Stimulated activated CD4-positive, alpha-beta T cell treated with anti-CD3 and anti-CD28 coated beads, Interleukin-1b, Interleukin-23, amount 100 ng/mL, for 4 hours (primary cell): ENCODE results near the gene LGALS14.
"Not testable (repeated sequence)": the region's sequence is repeated elsewhere in the genome, so short reads cannot be mapped to it uniquely, and the experiment has no call there.

ENCODE experiments used
- DNase-seq, 2 donors: peaks; one replicate each; pipeline ENCODE4 v3.0.0-alpha.2; 2020; ENCODE audit warnings: low read depth in 2 of 2

LGALS14 gene

GRCh38 chr19:39695759-39696158 is 8.5 kb upstream of the LGALS14 start:
- DNase-seq, result no peak

DNA sequence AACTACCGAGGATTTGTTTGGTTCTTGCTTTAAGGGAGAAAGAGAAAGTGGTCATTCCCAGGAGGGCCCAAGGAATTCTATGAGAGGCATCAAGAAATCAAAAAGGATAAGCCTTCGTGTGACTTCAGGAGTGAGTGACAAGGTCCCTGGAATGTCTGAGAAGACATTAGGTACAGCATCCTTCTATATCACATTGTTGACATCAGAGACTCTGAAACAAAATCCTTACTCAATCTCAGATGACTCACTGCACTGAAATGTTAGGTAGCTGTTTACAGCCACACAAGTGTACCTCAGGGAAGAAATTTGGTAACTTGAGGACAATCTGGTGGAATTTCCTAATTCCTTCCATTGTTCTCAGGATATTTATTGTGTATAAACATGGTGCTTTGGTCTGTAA is 7.9 kb upstream of the LGALS14 start:
- no peak for DNase-seq

DNA sequence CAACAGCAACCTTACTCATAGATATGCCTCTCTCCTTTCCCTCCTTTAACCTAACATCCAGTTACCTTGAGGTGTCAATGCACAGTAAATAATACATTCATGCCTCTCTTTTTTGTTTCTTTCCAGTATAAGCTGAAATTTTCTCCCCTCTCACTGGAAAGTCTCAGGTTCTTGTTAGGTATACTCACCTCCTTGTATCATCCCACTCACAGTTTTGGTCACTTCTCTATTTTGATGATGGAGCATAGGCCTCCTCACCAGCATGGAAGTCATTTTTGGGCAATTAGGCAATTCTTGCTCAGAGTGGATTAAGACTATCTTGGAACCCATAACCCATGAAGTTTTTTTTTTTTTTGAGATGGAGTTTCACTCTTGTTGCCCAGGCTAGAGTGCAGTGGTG is 5.7 kb upstream of the LGALS14 start:
- no peak for DNase-seq

GRCh38 chr19:39701291-39701690 is 3.0 kb upstream of the LGALS14 start:
- DNase-seq, result no peak

DNA sequence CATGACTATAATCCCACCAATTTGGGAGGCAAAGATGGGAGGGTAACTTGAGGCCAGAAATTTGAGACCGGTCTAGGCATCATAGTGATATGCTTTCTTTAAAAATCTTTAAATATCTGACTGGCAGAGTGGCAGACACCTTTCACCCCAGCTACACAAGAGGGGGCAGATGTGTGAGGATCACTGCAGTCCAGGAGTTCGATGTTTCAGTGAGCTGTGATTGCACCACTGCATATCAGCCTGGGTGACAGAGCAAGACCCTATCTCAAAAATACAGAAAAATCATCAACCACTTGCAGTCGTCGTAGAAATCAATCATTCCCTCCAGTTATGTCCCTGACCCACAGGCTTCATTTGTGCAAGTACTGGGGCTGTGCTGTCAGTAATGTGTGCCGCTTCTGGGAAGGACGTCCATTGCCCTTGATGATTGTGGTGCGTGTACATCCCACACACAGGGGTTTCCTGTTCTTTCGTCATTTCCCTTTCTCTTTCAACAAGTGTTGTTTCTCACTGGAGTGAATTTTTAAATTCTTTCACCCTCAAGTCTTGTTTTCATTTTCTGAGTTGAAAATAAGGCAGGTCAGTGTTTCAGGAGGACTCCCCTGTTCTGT is 1.4 kb downstream of the LGALS14 start:
- DNase-seq, result peak in 1 of 2 donors; percentile 9

GRCh38 chr19:39708594-39708993 is 4.3 kb downstream of the LGALS14 start:
- no peak for DNase-seq

DNA sequence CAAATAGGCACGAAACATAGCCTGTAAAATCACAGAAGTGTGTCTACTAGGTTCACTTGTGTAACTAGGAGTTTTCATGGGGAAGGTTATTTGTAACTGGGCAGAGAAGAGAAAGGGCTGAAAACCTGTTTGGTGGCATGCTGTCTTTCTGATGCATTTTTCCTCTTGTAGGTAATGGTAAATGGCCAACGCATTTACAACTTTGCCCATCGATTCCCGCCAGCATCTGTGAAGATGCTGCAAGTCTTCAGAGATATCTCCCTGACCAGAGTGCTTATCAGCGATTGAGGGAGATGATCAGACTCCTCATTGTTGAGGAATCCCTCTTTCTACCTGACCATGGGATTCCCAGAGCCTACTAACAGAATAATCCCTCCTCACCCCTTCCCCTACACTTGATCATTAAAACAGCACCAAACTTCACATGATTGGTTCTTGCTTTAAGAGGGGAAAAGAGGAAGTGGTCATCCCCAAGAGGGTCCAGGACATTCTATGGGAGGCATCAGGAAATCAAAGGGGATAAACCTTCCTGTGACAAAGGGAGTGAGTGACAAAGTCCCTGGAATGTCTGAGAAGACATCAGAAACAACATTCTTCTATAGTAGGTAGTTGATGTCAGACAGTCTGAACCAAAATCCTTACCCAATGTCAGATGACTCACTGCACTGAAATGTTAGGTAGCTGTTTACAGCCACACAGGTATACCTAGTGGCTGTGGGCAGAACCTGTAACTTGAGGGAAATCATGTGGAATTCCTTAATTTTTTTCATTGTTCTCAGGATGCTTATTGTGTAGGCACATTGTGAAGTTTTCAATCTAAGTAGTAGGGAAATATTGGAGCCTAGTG is 5.0 kb downstream of the LGALS14 start:
- DNase-seq, result no peak

GRCh38 chr19:39710333-39710890 is 6.1 kb downstream of the LGALS14 start:
- no peak for DNase-seq

DNA sequence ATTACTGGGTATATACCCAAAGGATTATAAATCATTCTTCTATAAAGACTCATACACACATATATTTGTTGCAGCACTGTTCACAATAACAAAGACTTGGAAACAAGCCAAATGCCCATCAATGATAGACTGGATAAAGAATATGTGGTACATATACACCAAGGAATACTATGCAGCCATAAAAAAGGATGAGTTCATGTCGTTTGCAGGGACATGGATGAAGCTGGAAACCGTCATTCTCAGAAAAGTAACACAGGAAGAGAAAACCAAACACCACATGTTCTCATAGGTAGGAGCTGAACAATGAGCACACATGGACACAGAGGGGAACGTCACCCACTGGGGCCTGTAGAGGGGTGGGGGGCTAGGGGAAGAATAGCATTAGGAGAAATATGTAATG is 15.9 kb downstream of the LGALS14 start:
- not testable (repeated sequence) for DNase-seq

GRCh38 chr19:39725995-39726394 is 21.7 kb downstream of the LGALS14 start:
- no peak for DNase-seq

DNA sequence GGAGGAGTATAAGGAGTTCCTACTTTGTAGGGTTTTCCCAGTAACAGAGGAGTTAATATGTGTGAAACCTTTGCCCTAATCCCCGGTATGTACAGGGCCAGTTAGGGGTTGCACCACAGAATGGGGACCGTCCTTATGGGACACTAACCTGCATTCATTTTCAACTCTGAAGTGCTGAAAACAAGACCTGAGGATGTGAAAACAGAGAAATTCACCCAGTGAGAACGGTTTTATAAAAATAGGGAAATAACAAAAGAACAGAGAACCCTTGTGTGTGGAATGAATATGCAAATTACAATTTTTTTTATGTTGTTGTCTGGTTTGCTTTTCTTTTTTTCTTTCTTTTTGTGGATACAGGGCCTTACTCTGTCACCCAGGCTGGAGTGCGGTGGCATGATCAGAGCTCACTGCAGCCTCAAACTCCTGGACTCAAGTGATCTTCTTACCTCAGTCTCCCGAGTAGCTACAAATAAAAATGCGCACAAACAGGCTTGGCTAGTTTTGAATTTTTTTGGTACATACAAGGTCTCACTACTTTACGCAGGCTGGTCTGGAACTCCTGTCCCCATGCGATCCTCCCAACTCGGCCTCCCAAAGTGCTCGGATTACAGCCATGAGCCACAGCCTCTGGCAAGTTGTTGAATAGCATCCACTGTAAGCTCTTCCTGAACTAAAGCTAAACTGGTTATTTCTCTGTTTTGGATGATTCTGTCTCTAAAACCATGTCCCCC is 23.0 kb downstream of the LGALS14 start:
- DNase-seq, result no peak

DNA sequence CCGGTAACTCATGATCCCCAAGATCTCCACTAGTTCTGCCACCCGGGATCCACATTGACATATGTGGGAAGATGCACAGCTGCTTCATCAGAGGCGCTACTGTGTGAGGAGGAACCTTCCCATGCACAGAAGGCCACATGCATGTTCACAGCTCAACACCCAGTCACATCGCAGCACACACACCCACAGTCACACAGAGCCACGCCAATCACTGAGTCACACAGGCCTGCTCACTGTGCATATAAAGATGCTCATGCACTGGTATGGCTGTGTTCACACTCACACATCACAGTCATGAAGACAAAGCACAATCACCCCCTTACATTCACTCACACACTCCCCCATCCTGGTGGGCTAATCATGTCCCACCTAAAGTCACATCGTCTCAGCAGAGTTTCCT is 23.8 kb downstream of the LGALS14 start:
- DNase-seq, result no peak

GRCh38 chr19:39729594-39729993 is 25.3 kb downstream of the LGALS14 start:
- no peak for DNase-seq

DNA sequence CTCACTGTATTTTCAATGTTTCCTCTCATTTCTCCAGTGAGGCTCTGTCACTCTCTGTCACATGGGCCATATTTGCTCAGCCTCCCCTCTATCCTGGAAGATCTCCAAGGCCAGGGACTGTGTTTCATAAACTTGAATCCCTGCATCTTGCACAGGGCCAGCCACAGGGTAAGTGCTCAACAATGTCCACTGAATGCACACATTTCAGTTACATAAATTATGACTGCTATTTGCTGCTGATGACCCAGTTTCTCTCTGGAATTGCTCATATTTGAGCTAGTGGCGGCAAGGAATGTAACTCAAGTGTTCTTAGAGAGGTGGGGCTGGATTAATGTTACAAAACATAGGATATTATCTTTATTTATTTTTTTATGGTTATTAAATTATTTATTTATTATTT is 27.4 kb downstream of the LGALS14 start:
- no peak for DNase-seq

DNA sequence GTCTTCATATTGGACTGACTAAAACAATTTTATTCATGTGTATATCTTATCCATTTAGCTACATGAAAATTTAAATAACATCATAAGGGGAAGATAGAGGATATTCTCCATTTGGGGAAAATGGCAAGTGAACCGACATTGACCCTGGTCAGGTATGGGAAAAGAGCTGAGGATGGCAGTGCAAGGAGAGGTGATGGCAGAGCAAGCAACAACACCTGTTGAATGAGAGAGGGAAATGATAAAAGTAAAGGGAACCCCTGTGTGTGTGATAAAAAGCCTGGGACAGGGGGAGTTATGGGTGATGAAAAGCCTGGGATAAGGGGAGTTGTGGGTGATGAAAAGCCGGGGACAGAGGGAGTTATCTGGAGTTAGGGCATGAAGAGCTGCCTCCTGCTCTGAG is 29.6 kb downstream of the LGALS14 start:
- DNase-seq, result no peak

DNA sequence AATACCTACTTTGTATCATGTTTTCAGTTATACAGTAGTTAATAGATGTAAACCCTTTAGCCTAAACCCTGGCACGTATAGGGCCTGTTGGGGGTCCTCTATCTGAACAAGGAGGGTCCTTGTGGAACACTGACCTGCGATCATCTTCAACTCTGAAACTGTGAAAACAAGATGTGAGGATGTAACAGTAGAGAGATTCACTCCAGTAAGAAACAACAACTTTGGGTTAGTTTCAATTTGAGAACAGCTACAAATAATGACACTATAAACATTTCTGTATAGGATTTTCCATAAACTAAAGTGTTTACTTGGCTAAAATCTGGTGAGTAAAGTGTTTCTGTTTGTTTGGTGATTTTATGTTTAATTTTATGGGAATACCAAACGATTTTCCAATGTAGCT is 31.4 kb downstream of the LGALS14 start:
- DNase-seq, result no peak

GRCh38 chr19:39736088-39736487 is 31.8 kb downstream of the LGALS14 start:
- DNase-seq, result no peak

GRCh38 chr19:39737351-39737750 is 33.1 kb downstream of the LGALS14 start:
- DNase-seq, result no peak

DNA sequence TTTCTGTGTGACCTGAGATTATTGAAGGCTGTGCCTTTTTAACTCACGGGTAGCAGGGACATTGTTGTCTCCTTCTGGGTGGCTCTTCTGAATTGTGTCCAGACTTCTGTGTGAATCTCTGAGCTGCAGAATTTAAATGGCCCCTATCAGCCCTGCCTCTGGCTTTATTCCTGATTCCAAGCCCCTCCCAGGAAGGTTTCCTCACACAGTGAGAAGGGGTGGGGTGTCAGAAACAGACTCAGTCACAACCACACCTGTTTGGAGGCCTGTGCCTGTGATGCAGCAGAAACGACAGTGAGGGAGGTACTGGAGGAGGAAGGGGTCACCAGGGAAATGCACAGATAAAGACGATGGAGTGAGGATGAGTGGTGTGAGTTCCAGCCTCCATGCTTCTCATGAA is 33.6 kb downstream of the LGALS14 start, which contains the start of gene CLC:
Gene CLC, minus strand, starts transcription at position 139 of the 400 bp plus-strand sequence. Its CDS starts 77 bp downstream, at position 62.
- DNase-seq, result no peak

DNA sequence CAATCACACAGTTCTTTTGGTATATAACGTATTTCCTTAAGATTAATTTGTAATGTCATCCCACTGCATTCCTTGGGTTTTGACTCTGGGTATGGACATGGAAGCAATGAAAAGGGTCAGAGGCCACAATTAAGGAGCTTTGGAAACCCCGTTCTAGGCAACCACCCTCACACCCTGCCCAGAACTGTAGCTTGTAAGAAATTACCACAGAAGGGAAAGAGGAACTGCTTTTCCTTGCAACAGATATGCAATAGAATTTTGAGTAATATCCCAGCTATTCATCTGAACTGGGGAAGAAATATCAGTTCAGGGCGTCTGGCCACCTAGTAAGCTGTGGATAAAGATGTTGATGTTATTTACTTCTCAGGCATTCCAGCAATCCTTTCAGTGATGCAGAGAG is 34.5 kb downstream of the LGALS14 start:
- no peak for DNase-seq

DNA sequence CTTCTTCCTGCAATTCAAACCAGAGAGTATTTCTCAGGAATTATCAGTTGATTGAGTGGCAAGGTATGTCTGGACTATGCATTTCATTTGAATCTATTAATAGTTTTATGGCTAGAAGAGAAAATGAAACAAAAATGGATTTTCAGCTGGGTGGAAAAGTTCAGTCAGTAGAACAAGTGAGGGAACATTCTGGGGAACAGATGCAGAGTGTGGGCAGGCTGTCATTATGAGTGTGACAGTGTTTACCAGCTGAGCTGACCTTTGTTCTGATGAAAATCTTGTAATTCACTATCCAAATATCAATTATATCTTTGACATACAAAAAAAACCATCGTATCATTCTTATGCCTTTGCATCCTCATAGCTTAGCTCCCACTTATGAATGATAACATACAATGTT is 36.1 kb downstream of the LGALS14 start:
- DNase-seq, result no peak

DNA sequence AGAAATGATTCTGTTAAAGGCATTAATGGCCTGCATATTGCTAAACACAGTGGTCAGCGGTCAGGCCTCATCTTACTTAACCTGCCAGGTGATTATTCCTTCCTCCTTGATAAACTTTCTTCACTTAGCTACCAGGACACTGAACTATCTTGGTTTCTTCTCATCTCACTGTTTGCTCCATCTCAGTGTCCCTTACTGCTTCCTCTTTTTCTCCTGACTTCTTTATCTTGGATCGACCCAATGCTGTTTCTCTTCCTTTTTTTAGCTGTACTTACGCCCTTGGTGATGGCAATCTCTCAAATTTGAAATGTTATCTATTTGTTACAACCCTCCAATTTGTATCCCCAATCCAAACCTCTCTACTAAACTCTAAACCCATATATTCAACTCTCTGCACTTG is 41.4 kb downstream of the LGALS14 start:
- DNase-seq, result no peak
